GM12878 (cell line): Measurements from ENCODE around the gene GGT5.

Experiments
- BMI1 ChIP-seq: fragments of 450-650 bp; IDR thresholded peaks from 2 replicates; pipeline ENCODE4 v1.6.1; 2016; ENCODE audit warnings: mild to moderate bottlenecking, moderate library complexity, borderline replicate concordance
- CREB1 ChIP-seq: IDR thresholded peaks from 2 replicates; pipeline ENCODE4 v1.6.1; 2012; ENCODE audit warnings: low read depth, mild to moderate bottlenecking, inconsistent platforms
- EP300 ChIP-seq, 2 experiments: fragments of 150-350 bp in 1 of 2; IDR thresholded peaks; 2 replicates each; pipeline ENCODE4 v1.6.1; 2011 to 2012; ENCODE audit warnings: low read depth in 2 of 2, low read length in 2 of 2, borderline replicate concordance in 1 of 2, improper control_type of control experiment in 1 of 2, inconsistent platforms in 1 of 2; ENCODE audit not compliant: control insufficient read depth in 1 of 2
- ESRRA ChIP-seq: IDR thresholded peaks from 2 replicates; pipeline ENCODE4 v1.6.1; 2012; ENCODE audit warnings: mild to moderate bottlenecking, low read length, improper control_type of control experiment
- JUNB ChIP-seq: IDR thresholded peaks from 2 replicates; pipeline ENCODE4 v1.6.1; 2016; ENCODE audit warnings: antibody characterized with exemption, mild to moderate bottlenecking
- JUND ChIP-seq: IDR thresholded peaks from 2 replicates; pipeline ENCODE4 v1.6.1; 2012; ENCODE audit warnings: low read depth, mild to moderate bottlenecking, low read length, improper control_type of control experiment, moderate library complexity
- MEF2B ChIP-seq: fragments of 450-650 bp; IDR thresholded peaks from 2 replicates; pipeline ENCODE4 v1.6.1; 2018; ENCODE audit warnings: mild to moderate bottlenecking, moderate library complexity; ENCODE audit not compliant: partially characterized antibody, poor library complexity, severe bottlenecking
- NRF1 ChIP-seq: conservative IDR thresholded peaks from 2 replicates; pipeline ENCODE4 v1.6.1; 2011; ENCODE audit warnings: mild to moderate bottlenecking, low read depth, low read length, improper control_type of control experiment
- RBBP5 ChIP-seq: fragments of 200-600 bp; sonication (generic); conservative IDR thresholded peaks from 2 replicates; pipeline ENCODE4 v1.6.1; 2016
- SP1 ChIP-seq: IDR thresholded peaks from one replicate; pipeline ENCODE4 v1.6.1; 2011; ENCODE audit warnings: low read depth, low read length
- TAF1 ChIP-seq: IDR thresholded peaks from 2 replicates; pipeline ENCODE4 v1.6.1; 2011; ENCODE audit warnings: mild to moderate bottlenecking, low read depth, low read length, borderline replicate concordance
- TF ChIP-seq, protein P1 (sequence below), 3 experiments: IDR thresholded peaks in 2 of 3; conservative IDR thresholded peaks in 1 of 3; 2 replicates each; pipeline ENCODE4 v1.5.1; 2011; ENCODE audit warnings: low read depth in 3 of 3, low read length in 3 of 3, mild to moderate bottlenecking in 3 of 3, control low read depth in 2 of 3, moderate library complexity in 2 of 3, inconsistent platforms in 1 of 3, mixed read lengths in 1 of 3; ENCODE audit not compliant: control insufficient read depth in 2 of 3, insufficient read depth in 1 of 3; ENCODE audit errors: extremely low read depth in 1 of 3
- TF ChIP-seq, protein P2 (sequence below): IDR thresholded peaks from 2 replicates; pipeline ENCODE4 v1.6.1; 2012; ENCODE audit warnings: mild to moderate bottlenecking, low read depth, low read length

DNA sequence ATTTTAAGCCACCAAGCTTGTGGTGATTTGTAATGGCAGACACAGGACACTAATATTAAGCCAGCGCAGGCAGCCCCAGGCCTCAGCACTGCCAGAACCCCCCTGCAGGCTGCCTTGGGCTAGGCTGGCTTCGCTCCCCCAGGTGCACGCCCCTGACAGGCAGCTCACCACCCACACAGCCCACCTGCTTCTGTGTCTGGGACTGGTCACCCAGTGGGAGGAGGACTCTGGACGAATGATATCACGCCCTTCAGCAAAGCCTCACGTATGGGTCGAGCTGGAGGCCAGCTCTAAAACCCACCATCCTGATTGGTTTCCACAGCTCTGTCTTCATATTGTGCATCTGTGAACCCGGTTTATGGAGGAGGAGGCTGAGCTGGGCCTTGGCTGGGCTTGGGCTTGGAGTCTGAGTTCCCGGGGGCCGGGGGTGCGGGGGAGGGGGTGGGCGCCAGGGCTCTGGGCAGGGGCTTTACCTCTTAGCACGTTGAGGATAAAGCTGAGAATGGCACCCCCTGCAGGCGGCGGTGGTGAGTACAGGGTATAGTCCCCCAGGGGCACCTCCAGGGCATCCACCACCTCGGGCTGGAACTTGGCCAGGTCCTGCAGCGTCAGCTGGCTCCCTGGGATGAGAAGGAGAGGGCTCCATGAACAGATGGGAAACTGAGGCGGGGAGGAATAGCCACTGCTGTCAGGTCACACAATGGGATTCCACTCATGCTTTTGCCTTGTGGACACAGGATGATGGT, 13.8 kb downstream of the GGT5 start:
- no peak for TF ChIP-seq MEF2B
- TF ChIP-seq, protein P1, sequence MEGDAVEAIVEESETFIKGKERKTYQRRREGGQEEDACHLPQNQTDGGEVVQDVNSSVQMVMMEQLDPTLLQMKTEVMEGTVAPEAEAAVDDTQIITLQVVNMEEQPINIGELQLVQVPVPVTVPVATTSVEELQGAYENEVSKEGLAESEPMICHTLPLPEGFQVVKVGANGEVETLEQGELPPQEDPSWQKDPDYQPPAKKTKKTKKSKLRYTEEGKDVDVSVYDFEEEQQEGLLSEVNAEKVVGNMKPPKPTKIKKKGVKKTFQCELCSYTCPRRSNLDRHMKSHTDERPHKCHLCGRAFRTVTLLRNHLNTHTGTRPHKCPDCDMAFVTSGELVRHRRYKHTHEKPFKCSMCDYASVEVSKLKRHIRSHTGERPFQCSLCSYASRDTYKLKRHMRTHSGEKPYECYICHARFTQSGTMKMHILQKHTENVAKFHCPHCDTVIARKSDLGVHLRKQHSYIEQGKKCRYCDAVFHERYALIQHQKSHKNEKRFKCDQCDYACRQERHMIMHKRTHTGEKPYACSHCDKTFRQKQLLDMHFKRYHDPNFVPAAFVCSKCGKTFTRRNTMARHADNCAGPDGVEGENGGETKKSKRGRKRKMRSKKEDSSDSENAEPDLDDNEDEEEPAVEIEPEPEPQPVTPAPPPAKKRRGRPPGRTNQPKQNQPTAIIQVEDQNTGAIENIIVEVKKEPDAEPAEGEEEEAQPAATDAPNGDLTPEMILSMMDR (IDR thresholded peaks at IDR 0.05 in 2 of 3, conservative IDR thresholded peaks at IDR 0.05 in 1 of 3; ENCODE audit: control insufficient read depth in 2 of 3, extremely low read depth in 1 of 3, insufficient read depth in 1 of 3, low read depth in 3 of 3, low read length in 3 of 3), result peak; percentile 46 to 64 (median 56); a peak in 5 of 6 replicates
- no peak for TF ChIP-seq JUND
- TF ChIP-seq TAF1, result no peak
- TF ChIP-seq SP1, result no peak
- TF ChIP-seq, protein P2, sequence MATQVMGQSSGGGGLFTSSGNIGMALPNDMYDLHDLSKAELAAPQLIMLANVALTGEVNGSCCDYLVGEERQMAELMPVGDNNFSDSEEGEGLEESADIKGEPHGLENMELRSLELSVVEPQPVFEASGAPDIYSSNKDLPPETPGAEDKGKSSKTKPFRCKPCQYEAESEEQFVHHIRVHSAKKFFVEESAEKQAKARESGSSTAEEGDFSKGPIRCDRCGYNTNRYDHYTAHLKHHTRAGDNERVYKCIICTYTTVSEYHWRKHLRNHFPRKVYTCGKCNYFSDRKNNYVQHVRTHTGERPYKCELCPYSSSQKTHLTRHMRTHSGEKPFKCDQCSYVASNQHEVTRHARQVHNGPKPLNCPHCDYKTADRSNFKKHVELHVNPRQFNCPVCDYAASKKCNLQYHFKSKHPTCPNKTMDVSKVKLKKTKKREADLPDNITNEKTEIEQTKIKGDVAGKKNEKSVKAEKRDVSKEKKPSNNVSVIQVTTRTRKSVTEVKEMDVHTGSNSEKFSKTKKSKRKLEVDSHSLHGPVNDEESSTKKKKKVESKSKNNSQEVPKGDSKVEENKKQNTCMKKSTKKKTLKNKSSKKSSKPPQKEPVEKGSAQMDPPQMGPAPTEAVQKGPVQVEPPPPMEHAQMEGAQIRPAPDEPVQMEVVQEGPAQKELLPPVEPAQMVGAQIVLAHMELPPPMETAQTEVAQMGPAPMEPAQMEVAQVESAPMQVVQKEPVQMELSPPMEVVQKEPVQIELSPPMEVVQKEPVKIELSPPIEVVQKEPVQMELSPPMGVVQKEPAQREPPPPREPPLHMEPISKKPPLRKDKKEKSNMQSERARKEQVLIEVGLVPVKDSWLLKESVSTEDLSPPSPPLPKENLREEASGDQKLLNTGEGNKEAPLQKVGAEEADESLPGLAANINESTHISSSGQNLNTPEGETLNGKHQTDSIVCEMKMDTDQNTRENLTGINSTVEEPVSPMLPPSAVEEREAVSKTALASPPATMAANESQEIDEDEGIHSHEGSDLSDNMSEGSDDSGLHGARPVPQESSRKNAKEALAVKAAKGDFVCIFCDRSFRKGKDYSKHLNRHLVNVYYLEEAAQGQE, result no peak
- no peak for TF ChIP-seq EP300 (IDR thresholded peaks at IDR 0.05; ENCODE audit: borderline replicate concordance in 1 of 2, control insufficient read depth in 1 of 2, low read depth in 2 of 2, low read length in 2 of 2)
- no peak for TF ChIP-seq BMI1
- no peak for TF ChIP-seq CREB1
- no peak for TF ChIP-seq NRF1
- TF ChIP-seq RBBP5, result no peak
- TF ChIP-seq ESRRA, result no peak
- TF ChIP-seq JUNB, result no peak
